ENCODE measurements around the gene PPIL6. TPM values are rescaled to one million over a fixed set of nuclear protein-coding genes. Genes with fewer than 3 reads are reported as not detected.
"Not testable (repeated sequence)": the region's sequence is repeated elsewhere in the genome, so short reads cannot be mapped to it uniquely, and the experiment has no call there.

Gene PPIL6
- polyA plus RNA-seq, 2 of the 4 experiments (the other 2 are of a cell fraction), result 1.6 to 5.0 TPM

- TF ChIP-seq, protein P1, sequence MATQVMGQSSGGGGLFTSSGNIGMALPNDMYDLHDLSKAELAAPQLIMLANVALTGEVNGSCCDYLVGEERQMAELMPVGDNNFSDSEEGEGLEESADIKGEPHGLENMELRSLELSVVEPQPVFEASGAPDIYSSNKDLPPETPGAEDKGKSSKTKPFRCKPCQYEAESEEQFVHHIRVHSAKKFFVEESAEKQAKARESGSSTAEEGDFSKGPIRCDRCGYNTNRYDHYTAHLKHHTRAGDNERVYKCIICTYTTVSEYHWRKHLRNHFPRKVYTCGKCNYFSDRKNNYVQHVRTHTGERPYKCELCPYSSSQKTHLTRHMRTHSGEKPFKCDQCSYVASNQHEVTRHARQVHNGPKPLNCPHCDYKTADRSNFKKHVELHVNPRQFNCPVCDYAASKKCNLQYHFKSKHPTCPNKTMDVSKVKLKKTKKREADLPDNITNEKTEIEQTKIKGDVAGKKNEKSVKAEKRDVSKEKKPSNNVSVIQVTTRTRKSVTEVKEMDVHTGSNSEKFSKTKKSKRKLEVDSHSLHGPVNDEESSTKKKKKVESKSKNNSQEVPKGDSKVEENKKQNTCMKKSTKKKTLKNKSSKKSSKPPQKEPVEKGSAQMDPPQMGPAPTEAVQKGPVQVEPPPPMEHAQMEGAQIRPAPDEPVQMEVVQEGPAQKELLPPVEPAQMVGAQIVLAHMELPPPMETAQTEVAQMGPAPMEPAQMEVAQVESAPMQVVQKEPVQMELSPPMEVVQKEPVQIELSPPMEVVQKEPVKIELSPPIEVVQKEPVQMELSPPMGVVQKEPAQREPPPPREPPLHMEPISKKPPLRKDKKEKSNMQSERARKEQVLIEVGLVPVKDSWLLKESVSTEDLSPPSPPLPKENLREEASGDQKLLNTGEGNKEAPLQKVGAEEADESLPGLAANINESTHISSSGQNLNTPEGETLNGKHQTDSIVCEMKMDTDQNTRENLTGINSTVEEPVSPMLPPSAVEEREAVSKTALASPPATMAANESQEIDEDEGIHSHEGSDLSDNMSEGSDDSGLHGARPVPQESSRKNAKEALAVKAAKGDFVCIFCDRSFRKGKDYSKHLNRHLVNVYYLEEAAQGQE (IDR thresholded peaks at IDR 0.05), result no peak
- TF ChIP-seq MAZ (IDR thresholded peaks at IDR 0.05; ENCODE audit: borderline replicate concordance, low read depth, low read length) (no peak), CHD4 (IDR thresholded peaks at IDR 0.05; ENCODE audit: borderline replicate concordance) (no peak), CHD2 (IDR thresholded peaks at IDR 0.05; ENCODE audit: low read length, partially characterized antibody) (no peak), USF2 (IDR thresholded peaks at IDR 0.05) (no peak)
Observed at GRCh38 chr6:109461733-109462526, 21.5 kb upstream of the PPIL6 start (continued).

- POLR2A ChIA-PET; H3K4me3 ChIP-seq; DNase-seq (ENCODE audit: low read depth in 1 of 2, low spot score in 1 of 2); FAIRE-seq; H3K4me2 ChIP-seq; H3K9me3 ChIP-seq; ATAC-seq; H3K27ac ChIP-seq: not testable (repeated sequence)
- 89% methylated on average over 1 of the region's 1 CpG for WGBS (ENCODE audit: missing lambda C conversion rate)
- peaks cover 11% of the 10 kb centered on the region; the same call in 1 of the 3 replicates for H3K4me1 ChIP-seq
- CTCF ChIA-PET, result interaction anchor here (1.4 kb wide), 1 partner anchor 77 kb away, joined by 3 read pairs; no protein-coding TSS in a partner anchor
Observed at GRCh38 chr6:109461205-109461604, 20.8 kb upstream of the PPIL6 start.

GRCh38 chr6:109460161-109460829, 19.9 kb upstream of the PPIL6 start:
- DNase-seq (ENCODE audit: low read depth in 1 of 2, low spot score in 1 of 2) (no peak), FAIRE-seq (no peak), ATAC-seq (no peak)
- ChIA-PET CTCF (interaction anchor here (1.4 kb wide), 1 partner anchor 76 kb away, joined by 3 read pairs; no protein-coding TSS in a partner anchor), POLR2A (interaction anchor here (1.1 kb wide), 1 partner anchor 19 kb away, joined by 3 read pairs; the partner anchor contains the start of gene SMPD2)
- Histone ChIP-seq H3K4me1 (peaks cover 11% of the 10 kb centered on the region; the same call in 1 of the 3 replicates), H3K4me3 (no peak overlapping the region), H3K9me3 (no peaks in the 10 kb centered on the region), H3K27ac (no peak overlapping the region), H3K4me2 (no peak overlapping the region)
- 84% methylated on average over 3 of the region's 3 CpGs for WGBS (ENCODE audit: missing lambda C conversion rate)
- TF ChIP-seq ZC3H11A (IDR thresholded peaks at IDR 0.05), result no peak
- no peak for TF ChIP-seq TP53 (CRISPR knock-in tag; IDR thresholded peaks at IDR 0.05)
- TF ChIP-seq NFE2L2 (conservative IDR thresholded peaks at IDR 0.05; ENCODE audit: low read length), result no peak
- no peak for TF ChIP-seq HDAC2 (IDR thresholded peaks at IDR 0.05)
- no peak for TF ChIP-seq EP300 (IDR thresholded peaks at IDR 0.05)
- TF ChIP-seq, protein P2, sequence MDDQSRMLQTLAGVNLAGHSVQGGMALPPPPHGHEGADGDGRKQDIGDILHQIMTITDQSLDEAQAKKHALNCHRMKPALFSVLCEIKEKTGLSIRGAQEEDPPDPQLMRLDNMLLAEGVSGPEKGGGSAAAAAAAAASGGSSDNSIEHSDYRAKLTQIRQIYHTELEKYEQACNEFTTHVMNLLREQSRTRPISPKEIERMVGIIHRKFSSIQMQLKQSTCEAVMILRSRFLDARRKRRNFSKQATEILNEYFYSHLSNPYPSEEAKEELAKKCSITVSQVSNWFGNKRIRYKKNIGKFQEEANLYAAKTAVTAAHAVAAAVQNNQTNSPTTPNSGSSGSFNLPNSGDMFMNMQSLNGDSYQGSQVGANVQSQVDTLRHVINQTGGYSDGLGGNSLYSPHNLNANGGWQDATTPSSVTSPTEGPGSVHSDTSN (IDR thresholded peaks at IDR 0.05), result no peak
- no peak for TF ChIP-seq FOSB (CRISPR knock-in tag; IDR thresholded peaks at IDR 0.05)
- TF ChIP-seq CHD2 (IDR thresholded peaks at IDR 0.05; ENCODE audit: low read length, partially characterized antibody), result no peak
- no peak for TF ChIP-seq KDM5A (IDR thresholded peaks at IDR 0.05)
- no peak for TF ChIP-seq GATA3 (IDR thresholded peaks at IDR 0.05; ENCODE audit: borderline replicate concordance)
- no peak for TF ChIP-seq ESRRA (IDR thresholded peaks at IDR 0.05; ENCODE audit: borderline replicate concordance, low read length)
- no peak for TF ChIP-seq PHF8 (IDR thresholded peaks at IDR 0.05; ENCODE audit: borderline replicate concordance, low read depth)
- no peak for TF ChIP-seq SREBF2 (IDR thresholded peaks at IDR 0.05)
- no peak for TF ChIP-seq JUNB (IDR thresholded peaks at IDR 0.05)
- no peak for TF ChIP-seq FOSL2 (IDR thresholded peaks at IDR 0.05)
- no peak for TF ChIP-seq FOSL2 (CRISPR knock-in tag; IDR thresholded peaks at IDR 0.05)
- TF ChIP-seq NPAS2 (CRISPR knock-in tag; IDR thresholded peaks at IDR 0.05; ENCODE audit: borderline replicate concordance), result no peak
- no peak for TF ChIP-seq EHF (CRISPR knock-in tag; IDR thresholded peaks at IDR 0.05)

Data from A549 (cell line).